GM10248 (cell line): Measurements from ENCODE around the gene IRF3.

Experiments used
- CTCF ChIA-PET: fragments of 300-600 bp; sonication (Branson Sonifier 250); formaldehyde crosslinking; extraction: SDS; loops from one replicate; lab custom pipeline; 2021; ENCODE audit warnings: antibody characterized with exemption; lab: Yijun Ruan, JAX
- POLR2A ChIA-PET: fragments of 350-650 bp; sonication (Branson Sonifier 250); formaldehyde crosslinking; extraction: SDS; loops from one replicate; lab custom pipeline; 2020; ENCODE audit warnings: antibody characterized with exemption; lab: Yijun Ruan, JAX
- DNase-seq: peaks from one replicate; pipeline ENCODE4 v3.0.0; 2012; ENCODE audit errors: extremely low spot score
- TF ChIP-seq, protein P1 (sequence below): IDR thresholded peaks from 2 replicates; pipeline ENCODE4 v1.5.1; 2012; ENCODE audit warnings: mild to moderate bottlenecking, low read depth; ENCODE audit errors: extremely low read depth, missing control alignments, control extremely low read depth

IRF3 gene

DNA sequence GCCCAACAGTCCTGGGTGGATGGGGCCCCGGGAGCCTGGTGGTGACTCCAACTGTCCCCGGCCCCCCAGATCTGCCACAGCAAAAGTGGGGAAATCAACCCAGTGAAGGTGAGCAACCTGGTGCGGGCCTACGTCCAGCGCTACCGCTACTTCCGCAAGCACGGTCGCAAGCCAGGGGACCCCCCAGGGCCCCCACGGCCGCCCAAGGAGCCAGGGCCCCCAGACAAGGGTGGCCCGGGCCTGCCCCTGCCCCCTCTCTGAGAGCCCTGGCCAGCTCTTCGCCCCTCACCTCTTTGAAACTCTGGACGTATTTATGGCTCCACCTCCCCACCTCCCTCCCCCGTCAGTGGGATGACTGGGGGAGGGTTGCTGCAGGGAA is 7.5 kb downstream of the IRF3 start:
- TF ChIP-seq, protein P1, sequence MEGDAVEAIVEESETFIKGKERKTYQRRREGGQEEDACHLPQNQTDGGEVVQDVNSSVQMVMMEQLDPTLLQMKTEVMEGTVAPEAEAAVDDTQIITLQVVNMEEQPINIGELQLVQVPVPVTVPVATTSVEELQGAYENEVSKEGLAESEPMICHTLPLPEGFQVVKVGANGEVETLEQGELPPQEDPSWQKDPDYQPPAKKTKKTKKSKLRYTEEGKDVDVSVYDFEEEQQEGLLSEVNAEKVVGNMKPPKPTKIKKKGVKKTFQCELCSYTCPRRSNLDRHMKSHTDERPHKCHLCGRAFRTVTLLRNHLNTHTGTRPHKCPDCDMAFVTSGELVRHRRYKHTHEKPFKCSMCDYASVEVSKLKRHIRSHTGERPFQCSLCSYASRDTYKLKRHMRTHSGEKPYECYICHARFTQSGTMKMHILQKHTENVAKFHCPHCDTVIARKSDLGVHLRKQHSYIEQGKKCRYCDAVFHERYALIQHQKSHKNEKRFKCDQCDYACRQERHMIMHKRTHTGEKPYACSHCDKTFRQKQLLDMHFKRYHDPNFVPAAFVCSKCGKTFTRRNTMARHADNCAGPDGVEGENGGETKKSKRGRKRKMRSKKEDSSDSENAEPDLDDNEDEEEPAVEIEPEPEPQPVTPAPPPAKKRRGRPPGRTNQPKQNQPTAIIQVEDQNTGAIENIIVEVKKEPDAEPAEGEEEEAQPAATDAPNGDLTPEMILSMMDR: no peak
- ChIA-PET POLR2A (no interaction called here), CTCF (interaction anchor here (1.1 to 5.2 kb wide), 3 partner anchors 11 to 88 kb away, joined by 3 to 30 read pairs (median 3); no protein-coding TSS in a partner anchor)
- no peak for DNase-seq

DNA sequence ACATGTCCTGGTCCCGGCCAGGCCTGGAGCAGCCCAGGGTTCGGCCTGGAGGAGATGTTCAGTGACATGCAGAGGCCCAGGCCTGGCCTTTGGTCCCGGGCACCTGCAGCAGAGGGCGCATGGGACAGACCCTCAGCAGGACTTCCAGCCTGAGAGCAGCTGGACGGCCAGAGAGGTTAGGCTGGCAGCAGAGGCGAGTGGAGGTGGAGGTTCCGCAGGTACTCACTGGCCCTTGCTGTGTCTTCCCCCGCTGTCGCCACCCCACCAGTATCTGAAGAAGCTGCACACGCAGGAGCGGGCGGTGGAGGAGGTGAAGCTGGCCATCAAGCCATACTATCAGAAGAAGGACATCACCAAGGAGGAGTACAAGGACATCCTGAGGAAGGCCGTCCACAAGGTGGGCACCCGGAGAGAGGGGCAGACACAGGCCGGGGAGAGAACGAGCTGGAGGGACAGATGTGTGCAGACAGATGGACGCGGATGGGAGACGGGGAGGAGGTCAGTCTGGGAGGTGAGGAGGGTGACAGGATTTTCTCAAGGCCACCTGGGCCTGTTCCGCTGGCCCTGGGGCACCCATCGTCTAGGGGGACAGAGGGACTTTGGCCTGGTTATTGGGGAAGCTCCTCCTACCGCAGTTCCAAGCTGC is 8.0 kb downstream of the IRF3 start:
- TF ChIP-seq, protein P1: no peak
- ChIA-PET CTCF (interaction anchor here (1.1 to 5.2 kb wide), 4 partner anchors 10 to 87 kb away, joined by 3 to 30 read pairs (median 4); partner anchors contain the start of gene PRMT1), POLR2A (interaction anchor here (0.8 kb wide), 1 partner anchor 18 kb away, joined by 3 read pairs; no protein-coding TSS in a partner anchor)
- DNase-seq: no peak

DNA sequence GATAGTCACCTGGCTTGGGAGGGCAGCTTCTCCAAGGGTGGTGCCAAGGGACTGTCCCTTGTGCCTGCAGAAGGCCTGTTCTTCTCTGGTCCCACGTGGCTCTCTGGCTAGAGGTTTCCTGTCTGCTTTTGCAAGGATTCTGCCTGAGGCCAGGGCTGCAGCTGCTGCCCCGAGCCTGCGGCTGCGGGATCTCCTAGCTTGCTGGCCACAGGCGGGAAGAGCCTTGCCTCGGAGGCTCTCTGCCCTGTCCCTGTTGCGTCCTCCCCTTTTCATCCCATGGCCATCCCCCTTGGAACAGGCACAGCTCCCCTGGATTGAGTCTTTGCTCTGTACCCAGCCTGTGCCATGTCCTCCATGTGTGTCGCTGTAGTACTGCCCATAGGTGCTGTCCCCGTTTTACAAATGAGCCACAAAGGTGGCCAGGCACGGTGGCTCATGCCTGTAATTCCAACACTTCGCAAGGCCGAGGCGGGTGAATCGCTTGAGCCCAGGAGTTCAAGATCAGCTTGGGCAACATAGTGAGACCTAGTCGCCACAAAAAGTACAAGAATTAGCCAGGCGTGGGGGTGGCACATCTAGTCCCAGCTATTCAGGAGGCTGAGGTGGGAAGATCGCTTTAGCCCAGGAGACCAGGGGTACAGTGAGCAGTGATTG is 9.1 kb downstream of the IRF3 start:
- ChIA-PET POLR2A (interaction anchor here (0.8 kb wide), 1 partner anchor 19 kb away, joined by 3 read pairs; no protein-coding TSS in a partner anchor), CTCF (interaction anchor here (1.0 to 5.2 kb wide), 7 partner anchors 9 to 24 kb away, joined by 3 to 30 read pairs (median 4); partner anchors contain the start of genes PRMT1 and RRAS)
- TF ChIP-seq, protein P1: no peak
- DNase-seq: no peak

GRCh38 chr19:49655570-49656455 is 9.8 kb downstream of the IRF3 start:
- ChIA-PET CTCF (interaction anchor here (1.0 to 5.2 kb wide), 7 partner anchors 10 to 25 kb away, joined by 3 to 30 read pairs (median 4); partner anchors contain the start of genes PRMT1, RRAS and SCAF1), POLR2A (no interaction called here)
- DNase-seq: no peak
- TF ChIP-seq, protein P1: no peak

GRCh38 chr19:49654581-49654980 is 11.1 kb downstream of the IRF3 start:
- ChIA-PET CTCF (interaction anchor here (1.0 to 5.2 kb wide), 2 partner anchors 13 to 18 kb away, joined by 3 to 30 read pairs; partner anchors contain the start of gene SCAF1), POLR2A (interaction anchor here (1.6 kb wide), 1 partner anchor 14 kb away, joined by 5 read pairs; the partner anchor contains the start of gene RRAS)
- TF ChIP-seq, protein P1: no peak
- no peak for DNase-seq
